K562 (cell line): ENCODE data around the gene HOXA13.

Source experiments
- ATF7 ChIP-seq: fragments of 450-650 bp; IDR thresholded peaks from 2 replicates; pipeline ENCODE4 v1.7.1; 2014; ENCODE audit warnings: mild to moderate bottlenecking, moderate library complexity
- BCOR ChIP-seq: fragments of 450-650 bp; IDR thresholded peaks from 2 replicates; pipeline ENCODE4 v1.6.1; 2016
- DIDO1 ChIP-seq: fragments of 450-650 bp; IDR thresholded peaks from 2 replicates; pipeline ENCODE4 v1.6.1; 2016; ENCODE audit warnings: low read depth, missing biosample characterization, missing genetic modification characterization
- EZH2 ChIP-seq: IDR thresholded peaks from 2 replicates; pipeline ENCODE4 v1.6.1; 2012; ENCODE audit warnings: low read depth, mild to moderate bottlenecking, inconsistent platforms, low read length, borderline replicate concordance
- JUNB ChIP-seq: fragments of 450-650 bp; formaldehyde crosslinking; conservative IDR thresholded peaks from 2 replicates; pipeline ENCODE4 v1.4.0; 2020; ENCODE audit warnings: mild to moderate bottlenecking
- NFE2L1 ChIP-seq: fragments of 450-650 bp; IDR thresholded peaks from 2 replicates; pipeline ENCODE4 v1.6.1; 2016; ENCODE audit warnings: missing genetic modification characterization, low read depth, mild to moderate bottlenecking, missing compliant biosample characterization, moderate library complexity, borderline replicate concordance
- RAD21 ChIP-seq, 2 experiments: fragments of 250-450 bp in 1 of 2; fragments of 450-650 bp in 1 of 2; sonication (Bioruptor Pico) in 1 of 2; formaldehyde crosslinking in 1 of 2; IDR thresholded peaks in 1 of 2; conservative IDR thresholded peaks in 1 of 2; 2 replicates each; pipeline versions ENCODE4 v1.4.0 to v1.8.0; 2020 to 2022; ENCODE audit warnings: mild to moderate bottlenecking in 2 of 2, moderate library complexity in 1 of 2
- ZNF174 ChIP-seq: fragments of 250-450 bp; sonication (Bioruptor Pico); IDR thresholded peaks from 2 replicates; pipeline ENCODE4 v1.4.0; 2020; ENCODE audit warnings: mild to moderate bottlenecking
- TF ChIP-seq, protein P1 (sequence below), 2 experiments: fragments of 200-800 bp in 1 of 2; sonication (Bioruptor generic) in 1 of 2; sonication (generic) in 1 of 2; formaldehyde crosslinking in 1 of 2; IDR thresholded peaks in 1 of 2; conservative IDR thresholded peaks in 1 of 2; 2 replicates each; pipeline versions ENCODE4 v1.5.0 to v1.6.1; 2016 to 2020; ENCODE audit warnings: missing compliant biosample characterization in 1 of 2, missing genetic modification characterization in 1 of 2, missing genetic modification reagents in 1 of 2
- TF ChIP-seq, protein P2 (sequence below): sonication (generic); formaldehyde crosslinking; IDR thresholded peaks from 2 replicates; pipeline ENCODE4 v1.8.1; 2023; ENCODE audit warnings: mild to moderate bottlenecking, missing genetic modification reagents
- TF ChIP-seq, protein P3 (sequence below): sonication (generic); formaldehyde crosslinking; IDR thresholded peaks from 2 replicates; pipeline ENCODE4 v1.4.0; 2020; ENCODE audit warnings: mild to moderate bottlenecking, missing genetic modification reagents
- TF ChIP-seq, protein P4 (sequence below), 3 experiments: IDR thresholded peaks in 2 of 3; conservative IDR thresholded peaks in 1 of 3; 2 replicates each; pipeline ENCODE4 v1.5.1; 2011 to 2012; ENCODE audit warnings: low read length in 3 of 3, mild to moderate bottlenecking in 3 of 3, control low read depth in 2 of 3, improper control_type of control experiment in 1 of 3, inconsistent platforms in 1 of 3, low read depth in 1 of 3, mixed read lengths in 1 of 3, moderate library complexity in 1 of 3; ENCODE audit not compliant: insufficient read depth in 2 of 3

DNA sequence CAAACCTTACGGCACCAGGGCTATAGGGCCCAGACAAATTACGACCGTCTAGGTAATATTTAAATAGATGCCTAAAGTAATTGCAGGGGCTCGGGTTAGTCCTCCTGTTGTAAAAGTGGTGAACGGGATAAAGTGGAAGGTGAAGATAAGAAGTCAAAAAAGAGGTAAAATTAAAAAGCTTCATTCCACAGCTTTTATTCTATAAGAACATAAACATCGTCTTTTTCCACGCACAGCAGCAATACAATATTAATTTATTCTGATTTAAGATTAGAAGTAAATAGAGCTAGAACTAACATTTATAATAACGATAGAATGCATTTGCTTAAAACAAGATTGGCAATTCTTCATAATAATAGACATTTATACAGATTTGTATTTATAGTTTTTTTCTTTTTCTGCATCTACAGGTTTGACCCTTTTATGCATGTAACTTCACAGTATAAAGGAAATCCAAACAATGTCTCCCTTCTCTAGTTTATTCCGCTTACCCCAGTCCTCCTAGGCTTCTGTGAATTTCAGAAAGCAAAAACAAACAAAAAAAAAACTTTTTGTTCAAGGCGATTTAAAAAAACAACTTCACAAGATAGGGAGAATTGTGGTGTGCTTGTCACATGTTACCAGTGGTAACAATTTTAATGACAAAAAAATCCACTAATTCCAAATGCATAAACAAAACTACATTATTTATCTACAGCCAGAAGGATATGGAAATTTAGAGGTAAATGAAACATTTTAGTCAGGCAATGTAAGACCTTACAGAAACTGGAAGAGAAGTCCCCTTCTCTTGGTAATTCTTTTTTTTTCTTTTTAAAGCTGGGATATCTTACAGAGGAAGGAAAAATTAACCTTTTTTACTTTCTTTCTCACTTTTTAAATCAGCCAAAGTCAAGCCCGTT, 29.2 kb downstream of the HOXA13 start:
- TF ChIP-seq RAD21 (CRISPR knock-in tag; conservative IDR thresholded peaks at IDR 0.05 in 1 of 2, IDR thresholded peaks at IDR 0.05 in 1 of 2) (no peak), EZH2 (no peak), JUNB (CRISPR knock-in tag) (no peak), NFE2L1 (tag) (no peak), ATF7 (no peak), ZNF174 (CRISPR knock-in tag) (no peak), BCOR (no peak), DIDO1 (tag) (no peak)
- TF ChIP-seq, protein P1, sequence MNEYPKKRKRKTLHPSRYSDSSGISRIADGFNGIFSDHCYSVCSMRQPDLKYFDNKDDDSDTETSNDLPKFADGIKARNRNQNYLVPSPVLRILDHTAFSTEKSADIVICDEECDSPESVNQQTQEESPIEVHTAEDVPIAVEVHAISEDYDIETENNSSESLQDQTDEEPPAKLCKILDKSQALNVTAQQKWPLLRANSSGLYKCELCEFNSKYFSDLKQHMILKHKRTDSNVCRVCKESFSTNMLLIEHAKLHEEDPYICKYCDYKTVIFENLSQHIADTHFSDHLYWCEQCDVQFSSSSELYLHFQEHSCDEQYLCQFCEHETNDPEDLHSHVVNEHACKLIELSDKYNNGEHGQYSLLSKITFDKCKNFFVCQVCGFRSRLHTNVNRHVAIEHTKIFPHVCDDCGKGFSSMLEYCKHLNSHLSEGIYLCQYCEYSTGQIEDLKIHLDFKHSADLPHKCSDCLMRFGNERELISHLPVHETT (CRISPR knock-in tag; conservative IDR thresholded peaks at IDR 0.05 in 1 of 2, IDR thresholded peaks at IDR 0.05 in 1 of 2): no peak
- TF ChIP-seq, protein P2, sequence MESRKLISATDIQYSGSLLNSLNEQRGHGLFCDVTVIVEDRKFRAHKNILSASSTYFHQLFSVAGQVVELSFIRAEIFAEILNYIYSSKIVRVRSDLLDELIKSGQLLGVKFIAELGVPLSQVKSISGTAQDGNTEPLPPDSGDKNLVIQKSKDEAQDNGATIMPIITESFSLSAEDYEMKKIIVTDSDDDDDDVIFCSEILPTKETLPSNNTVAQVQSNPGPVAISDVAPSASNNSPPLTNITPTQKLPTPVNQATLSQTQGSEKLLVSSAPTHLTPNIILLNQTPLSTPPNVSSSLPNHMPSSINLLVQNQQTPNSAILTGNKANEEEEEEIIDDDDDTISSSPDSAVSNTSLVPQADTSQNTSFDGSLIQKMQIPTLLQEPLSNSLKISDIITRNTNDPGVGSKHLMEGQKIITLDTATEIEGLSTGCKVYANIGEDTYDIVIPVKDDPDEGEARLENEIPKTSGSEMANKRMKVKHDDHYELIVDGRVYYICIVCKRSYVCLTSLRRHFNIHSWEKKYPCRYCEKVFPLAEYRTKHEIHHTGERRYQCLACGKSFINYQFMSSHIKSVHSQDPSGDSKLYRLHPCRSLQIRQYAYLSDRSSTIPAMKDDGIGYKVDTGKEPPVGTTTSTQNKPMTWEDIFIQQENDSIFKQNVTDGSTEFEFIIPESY (CRISPR knock-in tag): no peak
- TF ChIP-seq, protein P3, sequence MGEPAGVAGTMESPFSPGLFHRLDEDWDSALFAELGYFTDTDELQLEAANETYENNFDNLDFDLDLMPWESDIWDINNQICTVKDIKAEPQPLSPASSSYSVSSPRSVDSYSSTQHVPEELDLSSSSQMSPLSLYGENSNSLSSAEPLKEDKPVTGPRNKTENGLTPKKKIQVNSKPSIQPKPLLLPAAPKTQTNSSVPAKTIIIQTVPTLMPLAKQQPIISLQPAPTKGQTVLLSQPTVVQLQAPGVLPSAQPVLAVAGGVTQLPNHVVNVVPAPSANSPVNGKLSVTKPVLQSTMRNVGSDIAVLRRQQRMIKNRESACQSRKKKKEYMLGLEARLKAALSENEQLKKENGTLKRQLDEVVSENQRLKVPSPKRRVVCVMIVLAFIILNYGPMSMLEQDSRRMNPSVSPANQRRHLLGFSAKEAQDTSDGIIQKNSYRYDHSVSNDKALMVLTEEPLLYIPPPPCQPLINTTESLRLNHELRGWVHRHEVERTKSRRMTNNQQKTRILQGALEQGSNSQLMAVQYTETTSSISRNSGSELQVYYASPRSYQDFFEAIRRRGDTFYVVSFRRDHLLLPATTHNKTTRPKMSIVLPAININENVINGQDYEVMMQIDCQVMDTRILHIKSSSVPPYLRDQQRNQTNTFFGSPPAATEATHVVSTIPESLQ (CRISPR knock-in tag): no peak
- TF ChIP-seq, protein P4, sequence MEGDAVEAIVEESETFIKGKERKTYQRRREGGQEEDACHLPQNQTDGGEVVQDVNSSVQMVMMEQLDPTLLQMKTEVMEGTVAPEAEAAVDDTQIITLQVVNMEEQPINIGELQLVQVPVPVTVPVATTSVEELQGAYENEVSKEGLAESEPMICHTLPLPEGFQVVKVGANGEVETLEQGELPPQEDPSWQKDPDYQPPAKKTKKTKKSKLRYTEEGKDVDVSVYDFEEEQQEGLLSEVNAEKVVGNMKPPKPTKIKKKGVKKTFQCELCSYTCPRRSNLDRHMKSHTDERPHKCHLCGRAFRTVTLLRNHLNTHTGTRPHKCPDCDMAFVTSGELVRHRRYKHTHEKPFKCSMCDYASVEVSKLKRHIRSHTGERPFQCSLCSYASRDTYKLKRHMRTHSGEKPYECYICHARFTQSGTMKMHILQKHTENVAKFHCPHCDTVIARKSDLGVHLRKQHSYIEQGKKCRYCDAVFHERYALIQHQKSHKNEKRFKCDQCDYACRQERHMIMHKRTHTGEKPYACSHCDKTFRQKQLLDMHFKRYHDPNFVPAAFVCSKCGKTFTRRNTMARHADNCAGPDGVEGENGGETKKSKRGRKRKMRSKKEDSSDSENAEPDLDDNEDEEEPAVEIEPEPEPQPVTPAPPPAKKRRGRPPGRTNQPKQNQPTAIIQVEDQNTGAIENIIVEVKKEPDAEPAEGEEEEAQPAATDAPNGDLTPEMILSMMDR (IDR thresholded peaks at IDR 0.05 in 2 of 3, conservative IDR thresholded peaks at IDR 0.05 in 1 of 3; ENCODE audit: insufficient read depth in 2 of 3, low read depth in 1 of 3, low read length in 3 of 3): no peak
